Measurements from ENCODE around the gene DBI. TPM values are rescaled to one million over a fixed set of nuclear protein-coding genes. Genes with fewer than 3 reads are reported as not detected.

DBI gene
- total RNA-seq, 1 experiment from 2014 or later = 265 TPM

DNA sequence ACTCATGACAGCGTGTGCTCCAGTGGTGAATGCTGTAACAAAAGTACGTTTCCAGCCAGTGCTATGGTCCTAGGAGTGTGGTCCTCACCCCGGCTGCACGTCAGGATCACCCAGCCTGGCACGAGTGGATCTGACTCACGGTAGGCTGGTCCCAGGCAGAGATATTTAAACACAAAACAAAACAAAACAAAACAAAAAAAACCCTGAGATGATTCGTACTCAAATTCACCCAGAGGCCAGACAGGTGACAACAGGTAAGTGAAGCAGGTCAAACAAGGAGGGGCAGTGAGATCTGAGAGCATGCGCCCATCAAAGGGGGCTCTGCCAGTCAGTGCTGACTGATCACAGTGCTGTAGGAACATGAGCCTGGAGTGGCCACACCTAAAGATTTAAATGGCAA, 43.3 kb upstream of the DBI start:
- Histone ChIP-seq H3K36me3 (ENCODE audit: low read depth) (no peaks in the 10 kb centered on the region), H3K4me3 (no peak overlapping the region), H3K4me1 (replicated peaks; ENCODE audit: insufficient read depth) (peaks cover 9% of the 10 kb centered on the region), H4K20me1 (ENCODE audit: insufficient read depth) (no peaks in the 10 kb centered on the region), H3K27me3 (ENCODE audit: insufficient read depth, low read depth) (no peaks in the 10 kb centered on the region), H2AFZ (0 out of 2 replicates have a peak overlapping the region, but pooled peaks have one; percentile 18), H3K9me2 (ENCODE audit: insufficient read depth) (no peaks in the 10 kb centered on the region), H3K27ac (no peak overlapping the region), H3K79me2 (ENCODE audit: low read depth) (no peaks in the 10 kb centered on the region), H3K9me3 (ENCODE audit: insufficient read depth, low read depth) (no peaks in the 10 kb centered on the region), H3K4me2 (peak overlapping the region; percentile 0), H3F3A (ENCODE audit: insufficient read depth, low read depth) (no peaks in the 10 kb centered on the region; the same call in 1 of the 2 replicates)
- intact Hi-C loops (cut with micrococcal nuclease; ENCODE audit: unreplicated experiment) = no loop called here
- BruUV-seq (replicated peaks) = no TSS peak
- DNase-seq = no peak
- TF ChIP-seq, protein P1, sequence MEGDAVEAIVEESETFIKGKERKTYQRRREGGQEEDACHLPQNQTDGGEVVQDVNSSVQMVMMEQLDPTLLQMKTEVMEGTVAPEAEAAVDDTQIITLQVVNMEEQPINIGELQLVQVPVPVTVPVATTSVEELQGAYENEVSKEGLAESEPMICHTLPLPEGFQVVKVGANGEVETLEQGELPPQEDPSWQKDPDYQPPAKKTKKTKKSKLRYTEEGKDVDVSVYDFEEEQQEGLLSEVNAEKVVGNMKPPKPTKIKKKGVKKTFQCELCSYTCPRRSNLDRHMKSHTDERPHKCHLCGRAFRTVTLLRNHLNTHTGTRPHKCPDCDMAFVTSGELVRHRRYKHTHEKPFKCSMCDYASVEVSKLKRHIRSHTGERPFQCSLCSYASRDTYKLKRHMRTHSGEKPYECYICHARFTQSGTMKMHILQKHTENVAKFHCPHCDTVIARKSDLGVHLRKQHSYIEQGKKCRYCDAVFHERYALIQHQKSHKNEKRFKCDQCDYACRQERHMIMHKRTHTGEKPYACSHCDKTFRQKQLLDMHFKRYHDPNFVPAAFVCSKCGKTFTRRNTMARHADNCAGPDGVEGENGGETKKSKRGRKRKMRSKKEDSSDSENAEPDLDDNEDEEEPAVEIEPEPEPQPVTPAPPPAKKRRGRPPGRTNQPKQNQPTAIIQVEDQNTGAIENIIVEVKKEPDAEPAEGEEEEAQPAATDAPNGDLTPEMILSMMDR (conservative IDR thresholded peaks at IDR 0.05) = no peak
- TF ChIP-seq EZH2 (IDR thresholded peaks at IDR 0.05; ENCODE audit: low read depth) = no peak
- ChIA-PET POLR2A (ENCODE audit: unreplicated experiment) (no interaction called here), CTCF (no interaction called here)

DNA sequence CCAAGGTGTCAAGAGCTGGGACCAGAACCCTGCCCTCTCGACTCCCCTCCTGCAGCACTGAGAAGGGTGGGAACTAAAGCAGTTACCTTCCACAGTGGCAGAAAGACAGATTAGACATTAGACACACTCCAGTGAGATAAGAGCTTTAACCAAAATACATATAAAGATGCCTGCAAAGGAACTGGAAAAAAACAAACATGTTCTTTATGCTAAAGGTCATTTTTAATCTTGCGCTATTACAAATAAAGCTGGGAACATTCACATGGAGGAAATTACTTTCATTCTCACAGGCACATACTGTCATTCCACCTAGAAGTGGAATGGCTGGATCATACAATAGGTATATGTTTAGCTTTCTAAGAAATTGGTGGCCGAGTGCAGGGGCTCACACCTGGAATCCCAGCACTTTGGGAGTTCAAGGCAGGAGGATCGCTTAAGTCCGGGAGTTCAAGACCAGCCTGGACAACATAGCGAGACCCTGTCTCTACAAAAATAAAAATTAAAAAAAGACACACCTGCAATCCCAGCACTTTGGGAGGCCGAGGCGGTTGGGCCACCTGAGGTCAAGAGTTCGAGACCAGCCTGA, 42.0 kb upstream of the DBI start:
- Histone ChIP-seq H3K27ac (no peak overlapping the region), H3F3A (ENCODE audit: insufficient read depth, low read depth) (no peaks in the 10 kb centered on the region; the same call in 1 of the 2 replicates), H3K4me1 (replicated peaks; ENCODE audit: insufficient read depth) (peaks cover 9% of the 10 kb centered on the region), H4K20me1 (ENCODE audit: insufficient read depth) (no peaks in the 10 kb centered on the region), H2AFZ (no peak overlapping the region), H3K4me3 (no peak overlapping the region), H3K79me2 (ENCODE audit: low read depth) (no peaks in the 10 kb centered on the region), H3K36me3 (ENCODE audit: low read depth) (no peaks in the 10 kb centered on the region), H3K9me3 (ENCODE audit: insufficient read depth, low read depth) (no peaks in the 10 kb centered on the region), H3K27me3 (ENCODE audit: insufficient read depth, low read depth) (no peaks in the 10 kb centered on the region), H3K9me2 (ENCODE audit: insufficient read depth) (no peaks in the 10 kb centered on the region), H3K4me2 (no peak overlapping the region)
- no peak for DNase-seq
- ChIA-PET CTCF (interaction anchor here (0.7 kb wide), 1 partner anchor 21 kb away, joined by 6 read pairs; no protein-coding TSS in a partner anchor), POLR2A (ENCODE audit: unreplicated experiment) (no interaction called here)
- no peak for TF ChIP-seq EZH2 (IDR thresholded peaks at IDR 0.05; ENCODE audit: low read depth)
- TF ChIP-seq, protein P1 (conservative IDR thresholded peaks at IDR 0.05) = no peak
- intact Hi-C loops (cut with micrococcal nuclease; ENCODE audit: unreplicated experiment) = no loop called here
- BruUV-seq (replicated peaks) = no TSS peak

DNA sequence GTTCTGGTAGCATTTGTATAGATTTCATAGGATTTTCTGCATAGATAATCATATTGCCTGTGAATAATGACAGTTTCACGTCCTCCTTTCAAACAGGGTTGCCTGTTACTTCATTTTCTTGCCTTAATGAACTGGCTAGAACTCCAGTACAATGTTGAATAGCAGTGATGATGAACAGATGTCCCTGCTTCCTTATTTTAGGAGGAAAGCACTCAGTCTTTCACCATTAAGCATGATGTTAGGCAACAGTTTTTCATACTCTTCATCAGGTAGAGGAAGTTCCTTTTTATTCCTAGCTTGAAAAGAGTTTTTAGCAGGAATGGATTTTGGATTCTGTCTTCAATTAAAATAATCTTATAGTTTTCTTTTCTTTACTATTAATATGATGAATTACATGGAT, 39.8 kb upstream of the DBI start:
- TF ChIP-seq, protein P1 (conservative IDR thresholded peaks at IDR 0.05) = no peak
- no peak for TF ChIP-seq EZH2 (IDR thresholded peaks at IDR 0.05; ENCODE audit: low read depth)
- intact Hi-C loops (cut with micrococcal nuclease; ENCODE audit: unreplicated experiment) = no loop called here

More for the DNA sequence above, 39.8 kb upstream of the DBI start:
- Histone ChIP-seq H3K27ac (no peak overlapping the region), H3K4me2 (no peak overlapping the region), H3K27me3 (ENCODE audit: insufficient read depth, low read depth) (no peaks in the 10 kb centered on the region), H3K9me2 (ENCODE audit: insufficient read depth) (no peaks in the 10 kb centered on the region), H3K4me3 (no peak overlapping the region), H3K9me3 (ENCODE audit: insufficient read depth, low read depth) (no peaks in the 10 kb centered on the region), H3K79me2 (ENCODE audit: low read depth) (no peaks in the 10 kb centered on the region), H2AFZ (no peak overlapping the region), H4K20me1 (ENCODE audit: insufficient read depth) (no peaks in the 10 kb centered on the region), H3K4me1 (replicated peaks; ENCODE audit: insufficient read depth) (peaks cover 9% of the 10 kb centered on the region), H3F3A (ENCODE audit: insufficient read depth, low read depth) (no peaks in the 10 kb centered on the region; the same call in 1 of the 2 replicates), H3K36me3 (ENCODE audit: low read depth) (no peaks in the 10 kb centered on the region)
- no peak for DNase-seq
- BruUV-seq (replicated peaks) = no TSS peak
- CTCF ChIA-PET = no interaction called here
- POLR2A ChIA-PET (ENCODE audit: unreplicated experiment) = no interaction called here

All from PC-9 (cell line).